Measurements from ENCODE around the gene C3orf20.

Gene C3orf20

GRCh38 chr3:14691239-14691638 is 16.3 kb downstream of the C3orf20 start:
- no peak for TF ChIP-seq CTCF (IDR thresholded peaks at IDR 0.05)
- Histone ChIP-seq H3K27me3 (ENCODE audit: control insufficient read depth, insufficient read depth, low read length) (no peaks in the 10 kb centered on the region), H3K9ac (no peak overlapping the region), H3K27ac (no peak overlapping the region), H3K4me3 (ENCODE audit: low read depth, low read length) (no peak overlapping the region), H3K4me1 (no peaks in the 10 kb centered on the region), H3K9me3 (ENCODE audit: control insufficient read depth, low read length) (no peaks in the 10 kb centered on the region), H3K4me2 (ENCODE audit: low read length) (no peak overlapping the region), H3K36me3 (ENCODE audit: control insufficient read depth, insufficient read depth, low read length) (no peaks in the 10 kb centered on the region), H2AFZ (no peak overlapping the region), H3K79me2 (no peaks in the 10 kb centered on the region)

DNA sequence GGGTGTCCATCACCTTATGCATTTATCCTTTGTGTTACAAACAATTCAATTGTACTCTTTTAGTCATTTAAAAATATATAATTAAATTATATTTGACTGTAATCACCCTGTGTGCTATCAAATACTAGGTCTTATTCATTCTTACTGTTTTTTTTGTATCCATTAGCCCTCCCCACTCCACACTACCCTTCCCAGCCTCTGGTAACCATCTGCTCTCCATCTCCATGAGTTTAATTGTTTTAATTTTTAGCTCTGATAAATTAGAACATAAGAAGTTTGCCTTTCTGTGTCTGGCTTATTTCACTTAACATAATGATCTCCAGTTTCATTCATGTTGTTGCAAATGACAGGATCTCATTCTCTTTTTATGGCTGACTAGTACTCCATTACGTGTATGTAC is 16.8 kb downstream of the C3orf20 start:
- Histone ChIP-seq H3K4me2 (ENCODE audit: low read length) (no peak overlapping the region), H3K27me3 (ENCODE audit: control insufficient read depth, insufficient read depth, low read length) (no peaks in the 10 kb centered on the region), H3K36me3 (ENCODE audit: control insufficient read depth, insufficient read depth, low read length) (no peaks in the 10 kb centered on the region), H3K9me3 (ENCODE audit: control insufficient read depth, low read length) (no peaks in the 10 kb centered on the region), H3K4me3 (ENCODE audit: low read depth, low read length) (no peak overlapping the region), H3K4me1 (no peaks in the 10 kb centered on the region), H2AFZ (no peak overlapping the region), H3K9ac (no peak overlapping the region), H3K79me2 (no peaks in the 10 kb centered on the region), H3K27ac (no peak overlapping the region)
- TF ChIP-seq CTCF (IDR thresholded peaks at IDR 0.05): no peak

DNA sequence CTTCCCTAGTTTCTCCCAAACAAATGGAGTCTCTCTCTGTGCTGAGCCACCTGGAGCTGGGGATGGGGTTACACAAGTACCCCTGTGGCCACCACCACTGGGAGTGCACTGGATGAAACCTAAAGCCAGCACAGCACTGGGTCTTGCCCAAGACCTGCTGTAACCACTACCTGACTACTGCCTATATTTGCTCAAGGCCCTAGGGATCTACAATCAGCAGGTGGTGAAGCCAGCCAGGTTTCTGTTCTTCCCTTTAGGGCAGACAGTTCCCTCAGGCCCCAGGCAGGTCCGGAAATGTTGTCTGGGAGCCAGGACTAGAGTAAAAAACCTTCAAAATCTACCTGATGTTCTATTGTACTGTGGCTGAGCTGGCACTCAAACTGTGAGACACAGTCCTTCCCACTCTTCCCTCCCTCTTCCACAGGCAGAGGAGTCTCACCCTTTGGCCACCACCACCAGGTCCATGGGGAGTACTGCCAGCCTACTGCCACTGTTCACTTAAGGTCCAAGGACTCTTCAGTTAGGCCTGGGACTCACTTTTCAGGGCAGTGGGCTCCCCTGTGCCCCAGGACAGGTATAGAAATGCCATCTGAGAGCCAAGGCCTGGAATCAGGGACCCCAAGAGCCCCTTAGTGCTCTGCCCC is 23.8 kb downstream of the C3orf20 start:
- H3K36me3 ChIP-seq (ENCODE audit: control insufficient read depth, insufficient read depth, low read length): no peaks in the 10 kb centered on the region
- no peak for TF ChIP-seq CTCF (IDR thresholded peaks at IDR 0.05)
- H3K4me2 ChIP-seq (ENCODE audit: low read length): no peak overlapping the region

GRCh38 chr3:14699643-14700042 is 24.7 kb downstream of the C3orf20 start:
- H3K79me2 ChIP-seq: no peaks in the 10 kb centered on the region
- H3K27ac ChIP-seq: no peak overlapping the region
- no peaks in the 10 kb centered on the region for H3K4me1 ChIP-seq
- H2AFZ ChIP-seq: no peak overlapping the region
- H3K4me3 ChIP-seq (ENCODE audit: low read depth, low read length): no peak overlapping the region
- H3K4me2 ChIP-seq (ENCODE audit: low read length): no peak overlapping the region
- TF ChIP-seq CTCF (IDR thresholded peaks at IDR 0.05): no peak
- H3K27me3 ChIP-seq (ENCODE audit: control insufficient read depth, insufficient read depth, low read length): no peaks in the 10 kb centered on the region
- no peak overlapping the region for H3K9ac ChIP-seq
- H3K36me3 ChIP-seq (ENCODE audit: control insufficient read depth, insufficient read depth, low read length): no peaks in the 10 kb centered on the region
- no peaks in the 10 kb centered on the region for H3K9me3 ChIP-seq (ENCODE audit: control insufficient read depth, low read length)

More for the DNA sequence above, 23.8 kb downstream of the C3orf20 start:
- no peaks in the 10 kb centered on the region for H3K79me2 ChIP-seq
- H3K4me3 ChIP-seq (ENCODE audit: low read depth, low read length): no peak overlapping the region
- H3K4me1 ChIP-seq: no peaks in the 10 kb centered on the region
- no peaks in the 10 kb centered on the region for H3K27me3 ChIP-seq (ENCODE audit: control insufficient read depth, insufficient read depth, low read length)
- no peak overlapping the region for H2AFZ ChIP-seq
- H3K9me3 ChIP-seq (ENCODE audit: control insufficient read depth, low read length): no peaks in the 10 kb centered on the region
- H3K9ac ChIP-seq: no peak overlapping the region
- no peak overlapping the region for H3K27ac ChIP-seq

- no peak overlapping the region for H3K9ac ChIP-seq
- TF ChIP-seq CTCF (IDR thresholded peaks at IDR 0.05): no peak
- H3K79me2 ChIP-seq: no peaks in the 10 kb centered on the region
- H3K4me2 ChIP-seq (ENCODE audit: low read length): no peak overlapping the region
- H2AFZ ChIP-seq: no peak overlapping the region
- no peak overlapping the region for H3K4me3 ChIP-seq (ENCODE audit: low read depth, low read length)
- H3K36me3 ChIP-seq (ENCODE audit: control insufficient read depth, insufficient read depth, low read length): no peaks in the 10 kb centered on the region
- no peaks in the 10 kb centered on the region for H3K9me3 ChIP-seq (ENCODE audit: control insufficient read depth, low read length)
- no peaks in the 10 kb centered on the region for H3K4me1 ChIP-seq
- H3K27ac ChIP-seq: no peak overlapping the region
- no peaks in the 10 kb centered on the region for H3K27me3 ChIP-seq (ENCODE audit: control insufficient read depth, insufficient read depth, low read length)
Measured at GRCh38 chr3:14700891-14701290, 25.9 kb downstream of the C3orf20 start.

All from parathyroid adenoma (tissue), 2 donors.